GM12872 (cell line): ENCODE data around the gene TBC1D5.

Experiments used
- TF ChIP-seq, protein P1 (sequence below): IDR thresholded peaks from 3 replicates; pipeline ENCODE4 v1.5.1; 2011; ENCODE audit warnings: low read depth, mild to moderate bottlenecking, low read length, moderate library complexity; ENCODE audit not compliant: insufficient read depth

The TBC1D5 gene

DNA sequence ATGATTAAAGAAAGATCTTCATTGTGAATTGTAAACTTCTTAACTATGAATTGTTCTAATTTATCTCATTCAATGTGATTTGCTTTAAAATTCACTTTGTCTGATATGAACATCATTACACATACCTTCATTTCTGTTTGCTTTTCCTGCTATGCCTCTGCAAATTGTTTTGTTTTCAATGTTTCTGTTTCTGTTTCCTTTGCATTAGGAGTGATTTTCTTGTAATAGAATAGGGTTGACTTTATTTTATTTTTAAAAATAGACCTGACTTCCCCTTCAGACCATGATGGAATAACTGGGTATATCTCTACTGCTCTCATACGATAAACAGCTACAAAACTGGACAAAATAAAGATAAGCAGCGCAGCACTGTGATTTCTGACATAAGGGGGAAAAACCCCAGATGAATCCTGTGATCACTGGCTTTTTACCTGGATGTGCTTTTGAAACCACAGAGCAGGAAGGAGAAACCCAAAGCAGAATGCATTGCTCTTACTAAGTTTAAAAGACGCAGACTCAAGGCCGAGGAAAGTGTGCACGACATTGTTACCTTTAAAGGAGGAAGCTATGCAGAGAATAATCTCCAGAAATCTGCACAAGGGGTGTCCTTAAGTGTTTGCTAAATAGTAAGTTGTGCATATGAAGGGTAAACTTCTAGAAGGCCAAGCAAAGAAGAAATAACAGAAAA lies 420.2 kb downstream of the TBC1D5 start:
- TF ChIP-seq, protein P1, sequence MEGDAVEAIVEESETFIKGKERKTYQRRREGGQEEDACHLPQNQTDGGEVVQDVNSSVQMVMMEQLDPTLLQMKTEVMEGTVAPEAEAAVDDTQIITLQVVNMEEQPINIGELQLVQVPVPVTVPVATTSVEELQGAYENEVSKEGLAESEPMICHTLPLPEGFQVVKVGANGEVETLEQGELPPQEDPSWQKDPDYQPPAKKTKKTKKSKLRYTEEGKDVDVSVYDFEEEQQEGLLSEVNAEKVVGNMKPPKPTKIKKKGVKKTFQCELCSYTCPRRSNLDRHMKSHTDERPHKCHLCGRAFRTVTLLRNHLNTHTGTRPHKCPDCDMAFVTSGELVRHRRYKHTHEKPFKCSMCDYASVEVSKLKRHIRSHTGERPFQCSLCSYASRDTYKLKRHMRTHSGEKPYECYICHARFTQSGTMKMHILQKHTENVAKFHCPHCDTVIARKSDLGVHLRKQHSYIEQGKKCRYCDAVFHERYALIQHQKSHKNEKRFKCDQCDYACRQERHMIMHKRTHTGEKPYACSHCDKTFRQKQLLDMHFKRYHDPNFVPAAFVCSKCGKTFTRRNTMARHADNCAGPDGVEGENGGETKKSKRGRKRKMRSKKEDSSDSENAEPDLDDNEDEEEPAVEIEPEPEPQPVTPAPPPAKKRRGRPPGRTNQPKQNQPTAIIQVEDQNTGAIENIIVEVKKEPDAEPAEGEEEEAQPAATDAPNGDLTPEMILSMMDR, result no peak

DNA sequence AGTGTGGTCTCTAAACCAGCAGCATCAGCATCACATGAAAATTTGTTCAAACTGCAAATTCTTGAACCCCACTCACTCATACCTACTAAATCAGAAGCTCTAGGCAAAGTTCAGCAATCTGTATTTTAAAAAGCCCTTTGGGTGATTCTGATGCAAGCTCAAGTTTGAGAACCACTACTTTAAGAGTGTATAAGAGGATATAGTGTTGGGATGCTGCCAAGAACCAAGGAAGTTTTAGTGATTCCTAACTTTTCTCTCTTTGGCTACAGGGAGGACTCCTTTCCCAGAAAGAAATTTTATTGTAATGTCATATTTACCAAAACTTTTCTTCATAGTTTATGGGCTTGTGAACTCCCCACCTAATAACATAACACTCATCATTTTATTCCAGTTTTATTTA lies 422.2 kb downstream of the TBC1D5 start:
- TF ChIP-seq, protein P1, result no peak

DNA sequence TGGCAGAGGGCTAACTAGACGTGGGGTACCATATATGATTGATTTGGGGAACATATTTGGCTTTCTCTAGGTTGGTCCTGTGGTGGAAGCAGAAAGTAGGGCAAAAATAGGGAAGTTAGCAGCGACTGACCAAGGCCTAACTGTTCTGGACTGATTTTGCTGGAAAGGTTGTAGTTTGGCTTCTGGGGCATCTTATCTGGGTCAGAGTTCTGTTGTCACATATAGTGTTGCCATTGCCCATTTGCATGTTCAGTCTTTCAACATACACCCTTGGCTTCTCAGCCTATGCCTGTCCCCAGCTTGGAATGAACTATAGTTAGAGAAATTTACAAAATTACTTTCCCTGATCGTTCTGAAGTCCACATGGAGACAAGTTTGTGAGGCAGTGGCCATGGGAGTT lies 426.5 kb downstream of the TBC1D5 start:
- TF ChIP-seq, protein P1, result no peak

DNA sequence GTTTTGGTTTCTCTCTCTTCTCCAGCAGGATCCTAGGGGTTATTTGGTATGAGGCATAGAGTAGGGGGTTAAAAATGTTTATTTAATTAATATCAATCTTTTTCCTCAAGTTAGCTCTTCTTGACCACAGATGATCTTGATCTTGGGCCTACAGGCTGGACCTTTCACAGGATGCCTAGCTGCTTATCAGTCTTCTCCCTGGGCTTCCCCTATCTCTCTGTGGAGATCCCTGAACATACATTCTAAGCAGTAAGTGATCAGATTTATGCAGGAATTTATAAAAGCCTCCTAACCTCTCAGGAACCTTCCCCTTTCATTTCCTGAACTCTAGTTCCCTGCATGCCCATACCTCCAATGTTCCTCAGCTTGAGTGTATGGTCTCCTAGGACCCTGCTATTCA lies 428.3 kb downstream of the TBC1D5 start:
- TF ChIP-seq, protein P1, result no peak

DNA sequence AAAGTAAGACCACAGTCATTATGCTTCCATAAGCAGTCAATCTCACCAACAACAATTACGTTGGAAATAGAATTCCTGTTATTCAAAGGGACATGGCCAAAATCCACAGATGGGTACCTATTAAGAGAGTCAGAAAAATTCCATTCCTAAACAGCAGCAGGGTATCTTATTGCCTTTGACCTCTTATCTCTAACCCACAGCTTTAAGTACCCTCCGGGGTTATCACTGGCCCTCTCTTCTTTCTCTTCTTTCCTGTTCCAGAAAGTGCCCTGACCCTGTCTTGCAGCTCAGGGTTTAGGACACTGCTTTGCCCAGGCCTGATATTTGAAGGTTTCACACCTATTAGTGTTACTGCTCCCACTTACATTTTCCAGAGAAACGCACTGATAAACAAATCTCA lies 428.7 kb downstream of the TBC1D5 start:
- TF ChIP-seq, protein P1, result no peak

DNA sequence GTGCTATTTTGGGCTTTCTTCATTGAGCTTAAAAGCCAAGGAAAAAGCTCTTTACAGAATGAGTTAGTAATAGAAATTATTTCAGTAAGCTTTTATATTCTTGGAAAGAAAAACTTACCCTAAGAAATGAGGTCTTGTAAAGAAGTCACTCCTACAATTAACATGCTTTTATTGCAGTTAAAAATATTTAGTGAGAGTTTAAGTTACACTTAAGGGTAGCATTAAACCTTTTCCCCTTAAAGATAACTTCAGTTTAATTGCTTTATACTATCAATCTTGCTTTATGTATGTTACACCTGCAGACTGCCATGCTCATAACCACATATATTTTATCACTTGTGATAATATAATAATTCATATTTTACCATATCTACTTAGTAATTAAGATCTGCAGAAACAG lies 431.4 kb downstream of the TBC1D5 start:
- TF ChIP-seq, protein P1, result no peak

DNA sequence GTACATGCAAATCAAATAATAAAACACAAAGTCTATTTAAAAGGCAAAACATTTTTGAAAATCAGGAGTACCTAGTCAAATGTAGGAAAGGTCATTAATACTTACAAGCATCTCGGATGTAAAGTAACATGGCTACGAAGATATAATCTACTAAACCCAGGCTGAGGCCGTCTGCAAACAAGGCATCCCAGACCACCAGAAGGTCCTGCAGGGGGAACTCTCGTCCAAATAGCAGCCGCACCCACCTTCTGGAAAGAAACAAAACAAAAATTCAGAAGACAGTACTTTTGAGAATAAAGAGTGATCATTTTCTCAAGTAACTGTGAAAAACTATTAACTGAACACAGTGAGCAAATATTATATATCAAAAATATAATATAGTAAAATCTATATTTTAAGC lies 434.5 kb downstream of the TBC1D5 start:
- TF ChIP-seq, protein P1, result no peak

DNA sequence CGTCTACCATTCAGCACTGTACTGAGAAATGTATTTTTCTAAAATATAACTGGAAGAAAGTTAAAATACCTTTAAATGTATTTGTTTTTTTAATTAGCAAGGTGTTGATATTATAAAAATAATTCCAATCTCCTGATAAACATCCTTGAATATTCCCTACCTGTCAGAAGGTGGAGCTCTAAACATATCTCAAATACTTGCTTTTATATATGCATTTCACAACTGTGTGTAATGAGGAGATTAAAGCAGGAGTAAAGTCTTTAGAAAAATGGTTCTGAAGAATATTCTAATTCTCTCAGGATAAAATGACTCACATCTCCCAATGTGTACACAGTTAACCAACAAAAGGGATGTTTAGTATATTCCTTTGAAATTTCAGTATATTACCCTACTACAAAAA lies 434.9 kb downstream of the TBC1D5 start:
- TF ChIP-seq, protein P1, result no peak
